GM12875 (cell line): ENCODE measurements around the gene MORC1.
"Not testable (repeated sequence)": the region's sequence is repeated elsewhere in the genome, so short reads cannot be mapped to it uniquely, and the experiment has no call there.

Experiments used
- H3K4me3 ChIP-seq: one replicate; pipeline ENCODE4 v1.5.1; 2011; ENCODE audit warnings: low read depth, low read length, control low read depth
- TF ChIP-seq, protein P1 (sequence below): IDR thresholded peaks from 2 replicates; pipeline ENCODE4 v1.5.1; 2011; ENCODE audit warnings: low read depth, mild to moderate bottlenecking, control low read depth, inconsistent platforms, low read length, moderate library complexity, borderline replicate concordance; ENCODE audit not compliant: insufficient read depth

Gene MORC1

DNA sequence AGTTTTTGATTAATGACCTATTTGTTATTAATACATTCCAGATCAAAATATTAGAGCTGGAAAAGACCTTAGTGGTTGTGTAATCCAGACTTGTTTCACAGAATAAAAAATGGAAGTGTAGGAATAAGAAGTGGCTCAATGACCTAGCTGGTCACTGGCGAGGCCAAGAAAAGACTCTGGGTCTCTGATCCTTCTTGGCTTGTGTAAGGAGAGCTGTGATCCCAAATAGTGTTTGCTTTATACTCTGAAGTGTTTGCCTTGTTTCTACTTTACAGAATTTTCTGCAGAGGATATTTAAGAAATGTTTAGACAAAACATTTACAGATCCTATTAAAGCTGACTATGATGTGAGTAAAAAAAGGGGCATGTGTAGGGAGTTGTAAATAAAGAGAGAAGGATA lies 25.7 kb upstream of the MORC1 start:
- no peak overlapping the region for H3K4me3 ChIP-seq
- TF ChIP-seq, protein P1, sequence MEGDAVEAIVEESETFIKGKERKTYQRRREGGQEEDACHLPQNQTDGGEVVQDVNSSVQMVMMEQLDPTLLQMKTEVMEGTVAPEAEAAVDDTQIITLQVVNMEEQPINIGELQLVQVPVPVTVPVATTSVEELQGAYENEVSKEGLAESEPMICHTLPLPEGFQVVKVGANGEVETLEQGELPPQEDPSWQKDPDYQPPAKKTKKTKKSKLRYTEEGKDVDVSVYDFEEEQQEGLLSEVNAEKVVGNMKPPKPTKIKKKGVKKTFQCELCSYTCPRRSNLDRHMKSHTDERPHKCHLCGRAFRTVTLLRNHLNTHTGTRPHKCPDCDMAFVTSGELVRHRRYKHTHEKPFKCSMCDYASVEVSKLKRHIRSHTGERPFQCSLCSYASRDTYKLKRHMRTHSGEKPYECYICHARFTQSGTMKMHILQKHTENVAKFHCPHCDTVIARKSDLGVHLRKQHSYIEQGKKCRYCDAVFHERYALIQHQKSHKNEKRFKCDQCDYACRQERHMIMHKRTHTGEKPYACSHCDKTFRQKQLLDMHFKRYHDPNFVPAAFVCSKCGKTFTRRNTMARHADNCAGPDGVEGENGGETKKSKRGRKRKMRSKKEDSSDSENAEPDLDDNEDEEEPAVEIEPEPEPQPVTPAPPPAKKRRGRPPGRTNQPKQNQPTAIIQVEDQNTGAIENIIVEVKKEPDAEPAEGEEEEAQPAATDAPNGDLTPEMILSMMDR, result no peak

DNA sequence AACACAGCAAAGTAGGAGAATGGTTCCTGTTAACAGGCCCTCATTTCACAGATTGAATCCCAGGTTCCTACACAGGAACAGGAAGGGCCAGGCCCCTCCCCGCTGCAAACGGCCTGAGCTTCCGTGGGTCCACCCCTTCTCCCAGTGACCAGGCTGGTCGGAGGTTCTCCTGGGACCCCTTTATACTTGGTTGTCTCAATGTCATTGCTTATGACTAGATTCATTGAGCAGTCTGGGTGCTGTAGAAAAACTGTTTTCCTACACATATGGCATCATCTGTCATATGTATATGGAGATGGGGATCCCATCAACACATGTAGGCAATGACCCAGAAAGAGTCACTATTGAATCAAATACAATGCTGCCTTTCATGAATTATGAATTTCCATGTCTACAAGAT lies 22.4 kb upstream of the MORC1 start:
- TF ChIP-seq, protein P1, result no peak
- H3K4me3 ChIP-seq, result no peak overlapping the region

DNA sequence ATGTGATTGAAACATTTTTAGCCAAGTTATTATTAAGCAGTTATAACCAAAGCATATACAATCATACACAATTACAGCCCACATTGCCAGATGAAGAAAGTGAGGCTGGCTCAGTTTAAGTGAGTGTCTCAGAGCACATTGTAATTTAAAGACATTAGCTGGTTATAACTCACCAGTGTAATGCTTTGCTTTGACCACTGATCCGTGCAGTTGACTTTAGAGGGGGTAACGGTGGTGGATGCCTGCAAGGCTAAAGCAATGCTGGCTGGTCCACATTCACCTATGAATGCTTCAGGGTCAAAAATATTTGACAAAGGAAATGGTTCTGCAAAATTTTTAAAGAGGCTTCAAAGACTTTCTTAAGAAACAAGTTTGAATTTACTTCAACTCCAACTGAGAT lies 19.8 kb upstream of the MORC1 start:
- H3K4me3 ChIP-seq, result no peak overlapping the region
- TF ChIP-seq, protein P1, result no peak

DNA sequence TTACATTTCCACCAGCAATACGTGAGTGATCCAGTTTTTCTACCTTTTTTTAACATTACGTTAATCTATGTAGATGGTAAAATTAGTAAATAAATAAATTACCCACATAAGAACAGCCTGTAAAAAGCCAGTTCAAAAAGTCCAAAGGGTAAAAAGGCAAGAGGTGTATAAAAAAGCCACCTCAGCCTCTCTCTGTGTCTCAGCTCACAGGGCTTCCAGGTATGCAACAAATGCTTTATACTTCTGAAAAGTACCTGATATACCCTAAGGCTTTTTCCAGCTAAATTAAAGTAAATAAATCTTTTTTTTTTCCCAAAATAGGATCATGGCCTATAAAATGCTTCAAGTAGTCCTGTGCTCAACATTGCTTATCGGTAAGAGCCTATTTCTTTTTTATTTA lies 18.6 kb upstream of the MORC1 start, which contains the start of gene C3orf85:
C3orf85 (plus strand) TSS at position 197 of the 400 bp plus-strand sequence; CDS start at position 326, 129 bp downstream.
- H3K4me3 ChIP-seq, result no peak within 1 kb of the TSS
- TF ChIP-seq, protein P1, result no peak

DNA sequence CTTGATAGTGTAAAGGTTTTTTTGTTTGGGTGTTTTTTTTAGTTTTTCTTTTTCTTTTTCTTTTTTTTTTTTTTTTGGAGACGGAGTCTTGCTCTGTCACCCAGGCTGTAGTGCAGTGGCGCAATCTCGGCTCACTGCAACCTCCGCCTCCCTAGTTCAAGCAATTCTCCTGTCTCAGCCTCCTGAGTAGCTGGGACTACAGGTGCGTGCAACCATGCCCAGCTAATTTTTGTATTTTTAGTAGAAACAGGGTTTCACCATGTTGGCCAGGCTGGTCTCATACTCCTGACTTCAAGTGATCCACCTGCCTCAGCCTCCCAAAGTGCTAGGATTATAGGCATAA lies 15.5 kb upstream of the MORC1 start:
- not testable (repeated sequence) for H3K4me3 ChIP-seq

DNA sequence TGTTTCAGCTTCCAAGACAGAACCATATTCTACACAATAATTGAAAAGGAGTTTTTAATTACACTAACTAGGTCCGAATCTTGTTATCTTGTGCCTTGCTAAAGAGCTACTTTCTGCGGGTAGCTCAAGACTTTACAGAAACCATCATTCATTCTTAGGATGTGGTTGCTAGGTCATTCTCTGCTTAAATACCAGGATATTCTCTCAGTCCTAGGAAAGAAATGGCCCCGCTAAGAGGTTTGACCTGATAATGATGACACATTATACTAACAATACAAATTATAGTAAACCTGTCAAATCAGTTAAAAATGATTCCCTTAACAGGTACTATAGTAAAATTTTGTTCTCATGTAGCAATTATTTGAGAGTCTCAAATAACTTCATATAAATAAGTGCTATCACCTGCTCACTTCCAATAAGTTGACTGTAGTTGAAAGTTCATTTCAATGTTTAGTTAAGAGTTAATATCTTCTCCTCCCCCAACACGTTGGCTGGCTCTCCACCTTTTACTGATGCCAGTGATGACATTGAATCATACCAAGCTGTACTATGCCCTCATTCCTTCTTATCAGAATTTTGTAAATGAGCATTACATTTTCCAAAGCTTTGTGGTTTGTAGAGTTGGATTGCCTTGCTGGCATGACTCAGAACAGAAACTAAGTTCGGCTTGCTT lies 15.0 kb upstream of the MORC1 start:
- TF ChIP-seq, protein P1, result no peak

DNA sequence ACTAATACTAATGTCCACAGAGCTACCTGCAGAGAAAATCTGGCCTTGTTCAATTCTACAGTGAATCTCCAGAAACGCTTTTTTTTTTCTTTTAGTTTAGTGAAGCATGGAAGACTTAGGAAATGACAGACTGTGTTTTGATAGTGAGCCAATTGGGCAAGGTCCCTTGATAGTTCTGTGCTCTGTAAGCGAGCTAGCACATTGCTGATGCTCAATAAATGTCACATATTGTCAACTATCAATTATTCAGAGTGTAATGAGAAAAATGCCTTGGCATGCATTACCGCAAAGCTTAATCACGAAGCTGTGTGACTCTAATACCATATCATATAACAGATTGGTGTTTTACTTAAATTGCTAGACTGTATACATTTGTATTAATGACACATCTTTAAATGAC lies 13.3 kb upstream of the MORC1 start:
- TF ChIP-seq, protein P1, result no peak
- H3K4me3 ChIP-seq, result no peak overlapping the region

More for the DNA sequence above, 15.0 kb upstream of the MORC1 start:
- no peak overlapping the region for H3K4me3 ChIP-seq
